Cardiac muscle cell (in vitro differentiated cells and primary cell): ENCODE measurements around the gene SMYD4. TPM values are rescaled to one million over a fixed set of nuclear protein-coding genes. Genes with fewer than 3 reads are reported as not detected.

ENCODE experiments used
- DNase-seq, 2 donors: peaks; one replicate each; pipeline versions ENCODE4 v3.0.0 to v3.0.0-alpha.2; 2010 to 2017; ENCODE audit warnings: low read depth in 1 of 2, low spot score in 1 of 2
- H3K27ac ChIP-seq: fragments of 200-600 bp; sonication (generic); 2 replicates; pipeline ENCODE4 v1.5.1; 2016
- H3K27me3 ChIP-seq: fragments of 200-600 bp; sonication (generic); 2 replicates; pipeline ENCODE4 v1.6.0; 2016; ENCODE audit warnings: control low read depth
- H3K36me3 ChIP-seq: fragments of 200-600 bp; sonication (generic); 2 replicates; pipeline ENCODE4 v1.5.1; 2016; ENCODE audit warnings: control low read depth
- H3K4me1 ChIP-seq: fragments of 200-600 bp; sonication (generic); 2 replicates; pipeline ENCODE4 v1.8.1; 2017; ENCODE audit warnings: low read depth, mild to moderate bottlenecking, mixed run types
- H3K4me3 ChIP-seq: fragments of 200-600 bp; sonication (generic); 2 replicates; pipeline ENCODE4 v1.5.1; 2016; ENCODE audit warnings: mild to moderate bottlenecking
- H3K9me3 ChIP-seq: fragments of 200-600 bp; sonication (generic); 2 replicates; pipeline ENCODE4 v1.5.1; 2017; ENCODE audit warnings: low read depth, mild to moderate bottlenecking, control low read depth
- polyA plus RNA-seq: library from polyadenylated mRNA; unstranded; fragments of >200 nt; fragmentation: Nextera tagmentation; extraction: Ambion mirVana; gene quantifications from 2 replicates; pipeline ENCODE4 v1.2.1, GENCODE V29; 2016
- total RNA-seq: library from RNA; depleted of rRNA; stranded (reverse); fragments of >200 nt; gene quantifications from 2 replicates; pipeline ENCODE4 v1.2.3, GENCODE V29; 2016
- TF ChIP-seq, protein P1 (sequence below): IDR thresholded peaks from 2 replicates; pipeline ENCODE4 v1.5.1; 2012; ENCODE audit warnings: low read depth, mild to moderate bottlenecking, low read length

Gene SMYD4
- total and polyA plus RNA-seq, 2 experiments from 2014 or later = 19.2 to 24.2 TPM

- Histone ChIP-seq H3K9me3 (no peaks in the 10 kb centered on the region), H3K36me3 (no peaks in the 10 kb centered on the region), H3K4me1 (peaks cover 21% of the 10 kb centered on the region), H3K27me3 (no peaks in the 10 kb centered on the region), H3K27ac (peak overlapping the region; percentile 72), H3K4me3 (no peak overlapping the region)
- DNase-seq = peak in 1 of 2 donors; percentile 82
- TF ChIP-seq, protein P1, sequence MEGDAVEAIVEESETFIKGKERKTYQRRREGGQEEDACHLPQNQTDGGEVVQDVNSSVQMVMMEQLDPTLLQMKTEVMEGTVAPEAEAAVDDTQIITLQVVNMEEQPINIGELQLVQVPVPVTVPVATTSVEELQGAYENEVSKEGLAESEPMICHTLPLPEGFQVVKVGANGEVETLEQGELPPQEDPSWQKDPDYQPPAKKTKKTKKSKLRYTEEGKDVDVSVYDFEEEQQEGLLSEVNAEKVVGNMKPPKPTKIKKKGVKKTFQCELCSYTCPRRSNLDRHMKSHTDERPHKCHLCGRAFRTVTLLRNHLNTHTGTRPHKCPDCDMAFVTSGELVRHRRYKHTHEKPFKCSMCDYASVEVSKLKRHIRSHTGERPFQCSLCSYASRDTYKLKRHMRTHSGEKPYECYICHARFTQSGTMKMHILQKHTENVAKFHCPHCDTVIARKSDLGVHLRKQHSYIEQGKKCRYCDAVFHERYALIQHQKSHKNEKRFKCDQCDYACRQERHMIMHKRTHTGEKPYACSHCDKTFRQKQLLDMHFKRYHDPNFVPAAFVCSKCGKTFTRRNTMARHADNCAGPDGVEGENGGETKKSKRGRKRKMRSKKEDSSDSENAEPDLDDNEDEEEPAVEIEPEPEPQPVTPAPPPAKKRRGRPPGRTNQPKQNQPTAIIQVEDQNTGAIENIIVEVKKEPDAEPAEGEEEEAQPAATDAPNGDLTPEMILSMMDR = no peak
Measured at GRCh38 chr17:1847191-1847590, 17.5 kb upstream of the SMYD4 start.

GRCh38 chr17:1843947-1844346 is 14.2 kb upstream of the SMYD4 start:
- Histone ChIP-seq H3K27ac (no peak overlapping the region), H3K4me1 (peaks cover 21% of the 10 kb centered on the region), H3K36me3 (no peaks in the 10 kb centered on the region), H3K27me3 (no peaks in the 10 kb centered on the region), H3K9me3 (no peaks in the 10 kb centered on the region), H3K4me3 (no peak overlapping the region)
- DNase-seq = peak in 1 of 2 donors; percentile 5
- TF ChIP-seq, protein P1 = no peak

GRCh38 chr17:1839516-1839915 is 9.8 kb upstream of the SMYD4 start:
- H3K4me1 ChIP-seq = peaks cover 6% of the 10 kb centered on the region
- H3K36me3 ChIP-seq = no peaks in the 10 kb centered on the region
- H3K27ac ChIP-seq = no peak overlapping the region
- DNase-seq = no peak
- H3K9me3 ChIP-seq = no peaks in the 10 kb centered on the region
- no peaks in the 10 kb centered on the region for H3K27me3 ChIP-seq
- no peak overlapping the region for H3K4me3 ChIP-seq
- TF ChIP-seq, protein P1 = no peak

DNA sequence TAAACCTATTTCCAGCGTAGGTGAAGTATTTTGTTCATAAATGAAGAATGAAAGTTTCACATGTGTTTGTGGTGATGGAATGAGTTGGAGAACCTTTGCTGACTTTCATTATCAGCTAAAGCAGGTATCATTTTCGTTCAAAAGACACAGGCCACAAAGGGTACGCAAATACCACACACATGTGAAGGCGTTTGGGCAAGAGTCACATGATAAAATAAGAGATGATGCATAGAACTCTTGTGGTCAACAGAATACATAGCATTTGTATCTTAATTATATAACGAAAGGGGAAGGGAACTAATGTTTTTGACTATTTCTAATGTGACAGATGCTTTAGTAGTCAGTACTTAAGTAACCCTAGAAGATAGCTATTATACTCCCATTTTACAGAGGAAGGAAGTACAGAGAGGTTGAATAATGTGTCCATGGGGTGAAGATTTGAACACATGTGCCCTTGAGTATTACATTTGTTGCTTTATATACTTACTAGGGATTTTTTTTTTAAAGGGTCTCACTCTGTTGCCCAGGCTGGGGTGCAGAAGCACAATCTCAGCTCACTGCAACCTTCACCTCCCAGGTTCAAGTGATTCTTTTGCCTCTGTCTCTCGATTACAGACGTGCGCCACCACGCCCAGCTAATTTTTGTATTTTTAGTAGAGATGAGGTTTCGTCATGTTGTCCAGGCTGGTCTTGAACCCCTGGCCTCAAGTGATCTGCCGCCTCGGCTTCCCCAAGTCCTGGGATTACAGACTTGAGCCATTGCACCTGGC is 4.9 kb upstream of the SMYD4 start:
- no peak for DNase-seq
- Histone ChIP-seq H3K4me1 (no peaks in the 10 kb centered on the region), H3K27ac (no peak overlapping the region), H3K4me3 (no peak overlapping the region), H3K9me3 (no peaks in the 10 kb centered on the region), H3K36me3 (peaks cover 3% of the 10 kb centered on the region), H3K27me3 (no peaks in the 10 kb centered on the region)
- TF ChIP-seq, protein P1 = no peak

- H3K9me3 ChIP-seq = no peaks in the 10 kb centered on the region
- H3K27me3 ChIP-seq = no peaks in the 10 kb centered on the region
- H3K4me3 ChIP-seq = peak overlapping the region; percentile 84
- DNase-seq = peak; percentile 4 to 34
- TF ChIP-seq, protein P1 = no peak
- peaks cover 12% of the 10 kb centered on the region for H3K36me3 ChIP-seq
- no peaks in the 10 kb centered on the region for H3K4me1 ChIP-seq
- peak overlapping the region; percentile 31 for H3K27ac ChIP-seq
Measured at GRCh38 chr17:1830288-1830687, 586 bp upstream of the SMYD4 start.
